GM19397 (cell line): ENCODE results near the gene NEURL2.
"Not testable (repeated sequence)": the region's sequence is repeated elsewhere in the genome, so short reads cannot be mapped to it uniquely, and the experiment has no call there.

Experiments
- ATAC-seq: cut with Tn5 transposase; IDR thresholded peaks from one replicate; pipeline ENCODE4 v1.9.1; 2021; ENCODE audit warnings: mild to moderate bottlenecking, moderate library complexity; ENCODE audit not compliant: unreplicated experiment

NEURL2 gene

GRCh38 chr20:45901332-45901731 lies 10.3 kb upstream of the NEURL2 start:
- not testable (repeated sequence) for ATAC-seq

GRCh38 chr20:45899046-45899835 lies 8.2 kb upstream of the NEURL2 start:
- no peak for ATAC-seq

GRCh38 chr20:45898285-45898684 lies 7.3 kb upstream of the NEURL2 start:
- no peak for ATAC-seq

- ATAC-seq: no peak
These were observed 6.7 kb upstream of the NEURL2 start for GRCh38 chr20:45897692-45898091.

GRCh38 chr20:45897289-45897688 lies 6.3 kb upstream of the NEURL2 start:
- ATAC-seq: no peak

- no peak for ATAC-seq
These were observed 5.7 kb upstream of the NEURL2 start for GRCh38 chr20:45896641-45897161.

- no peak for ATAC-seq
These were observed 3.8 kb upstream of the NEURL2 start for GRCh38 chr20:45894797-45895196.

GRCh38 chr20:45893831-45894230 lies 2.8 kb upstream of the NEURL2 start:
- ATAC-seq: no peak

GRCh38 chr20:45892828-45893500 lies 2.0 kb upstream of the NEURL2 start:
- no peak for ATAC-seq

GRCh38 chr20:45892049-45892825 lies 1.2 kb upstream of the NEURL2 start:
- ATAC-seq: no peak

GRCh38 chr20:45890077-45890984 lies 677 bp downstream of the NEURL2 start:
- ATAC-seq: peak; percentile 20

- ATAC-seq: no peak
These were observed 2.3 kb downstream of the NEURL2 start for GRCh38 chr20:45888681-45889080.

GRCh38 chr20:45887346-45887715 lies 3.7 kb downstream of the NEURL2 start, which contains the start of gene SPATA25:
TSS of gene SPATA25 (minus strand) at chr20:45887622. CDS start at chr20:45887590, 32 bp downstream.
- ATAC-seq: no peak

- no peak for ATAC-seq
These were observed 4.2 kb downstream of the NEURL2 start for GRCh38 chr20:45886590-45887345.

- ATAC-seq: no peak
These were observed 7.9 kb downstream of the NEURL2 start for GRCh38 chr20:45883100-45883469.

- no peak for ATAC-seq
These were observed 8.4 kb downstream of the NEURL2 start for GRCh38 chr20:45882469-45883099.

- peak; percentile 97 for ATAC-seq
These were observed 9.8 kb downstream of the NEURL2 start, which contains the start of gene ZSWIM1 for GRCh38 chr20:45880988-45881788. TSS of gene ZSWIM1 (plus strand) at chr20:45881227. CDS start at chr20:45882593, 1,366 bp downstream.

- no peak for ATAC-seq
These were observed 12.8 kb downstream of the NEURL2 start for GRCh38 chr20:45878076-45878761.
